Mucosa of gallbladder (tissue), 1 donor: ENCODE data around the gene FTCD. TPM values are rescaled to one million over a fixed set of nuclear protein-coding genes. Genes with fewer than 3 reads are reported as not detected.
"Not testable (repeated sequence)": the region's sequence is repeated elsewhere in the genome, so short reads cannot be mapped to it uniquely, and the experiment has no call there.

Source experiments
- DNase-seq: peaks from one replicate; pipeline ENCODE4 v3.0.0-alpha.2; 2020; ENCODE audit warnings: low spot score
- total RNA-seq: library from RNA; stranded (reverse); gene quantifications from one replicate; pipeline ENCODE4 v1.2.1, GENCODE V29; 2021
- donor health status: DM: no; HTN: no; CAD: no.

FTCD gene
- total RNA-seq, 1 donor from 2014 or later: 1.3 TPM

DNA sequence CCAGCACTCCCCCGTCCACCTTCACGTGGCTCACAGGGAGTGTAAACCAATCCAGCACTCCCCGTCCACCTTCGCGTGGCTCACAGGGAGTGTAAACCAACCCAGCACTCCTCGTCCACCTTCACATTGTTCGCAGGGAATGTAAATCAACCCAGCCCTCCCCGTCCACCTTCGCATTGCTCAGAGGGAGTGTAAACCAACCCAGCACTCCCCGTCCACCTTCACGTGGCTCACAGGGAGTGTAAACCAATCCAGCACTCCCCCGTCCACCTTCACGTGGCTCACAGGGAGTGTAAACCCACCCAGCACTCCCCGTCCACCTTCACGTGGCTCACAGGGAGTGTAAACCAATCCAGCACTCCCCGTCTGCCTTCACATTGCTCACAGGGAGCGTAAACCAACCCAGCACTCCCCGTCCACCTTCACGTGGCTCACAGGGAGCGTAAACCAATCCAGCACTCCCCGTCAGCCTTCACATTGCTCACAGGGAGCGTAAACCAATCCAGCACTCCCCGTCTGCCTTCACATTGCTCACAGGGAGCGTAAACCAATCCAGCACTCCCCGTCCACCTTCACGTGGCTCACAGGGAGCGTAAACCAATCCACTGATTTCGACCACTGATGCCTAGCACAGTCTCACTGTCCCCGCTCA is 14.9 kb downstream of the FTCD start:
- DNase-seq: not testable (repeated sequence)

DNA sequence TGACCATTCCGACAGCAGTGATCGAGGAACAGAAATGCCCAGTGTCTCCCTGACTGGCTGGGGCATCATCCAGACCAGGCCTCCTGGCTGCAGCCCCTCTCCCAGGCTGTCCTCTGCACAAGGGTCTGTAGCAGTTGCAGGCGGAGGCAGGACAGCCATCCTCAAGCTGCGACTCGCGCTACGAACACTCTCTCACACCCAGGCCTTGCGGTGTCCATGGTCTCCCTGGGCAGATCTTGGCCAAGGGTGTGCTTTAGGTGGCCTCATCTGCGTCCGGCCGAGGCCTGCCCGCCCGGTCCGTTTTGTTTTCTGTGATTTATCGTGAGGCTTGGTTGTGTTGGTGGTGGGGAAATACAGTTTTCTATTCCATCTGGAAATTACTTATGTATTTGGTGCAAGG is 15.7 kb downstream of the FTCD start:
- no peak for DNase-seq

DNA sequence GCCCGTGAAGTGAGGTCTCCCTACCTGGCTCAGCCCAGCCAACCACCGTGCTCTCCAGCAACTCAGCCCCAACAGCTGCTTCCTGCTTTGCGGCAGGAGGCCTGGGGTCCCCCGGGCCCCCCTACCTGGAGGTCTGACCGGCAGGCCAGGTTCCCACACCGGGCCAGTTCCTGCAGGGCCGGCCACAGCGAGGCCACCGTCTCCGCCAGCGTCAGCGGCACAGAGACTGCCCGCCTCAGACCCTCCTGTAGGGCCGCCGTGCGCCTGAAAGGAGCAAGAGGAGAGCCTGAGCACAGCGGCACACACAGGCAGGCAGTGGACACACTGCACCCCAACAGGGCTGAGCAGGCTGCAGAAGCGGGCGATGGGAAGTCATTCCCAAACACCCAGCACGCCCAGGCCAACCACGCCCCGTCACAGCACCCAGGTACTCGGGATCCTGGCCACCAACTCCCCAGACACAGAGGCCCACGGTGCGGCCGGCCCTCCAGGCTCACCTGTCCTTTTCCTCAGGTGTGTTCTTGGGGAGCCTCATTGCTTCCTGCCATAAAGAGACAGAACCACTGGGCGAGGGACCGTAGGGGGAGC is 16.9 kb downstream of the FTCD start:
- no peak for DNase-seq

DNA sequence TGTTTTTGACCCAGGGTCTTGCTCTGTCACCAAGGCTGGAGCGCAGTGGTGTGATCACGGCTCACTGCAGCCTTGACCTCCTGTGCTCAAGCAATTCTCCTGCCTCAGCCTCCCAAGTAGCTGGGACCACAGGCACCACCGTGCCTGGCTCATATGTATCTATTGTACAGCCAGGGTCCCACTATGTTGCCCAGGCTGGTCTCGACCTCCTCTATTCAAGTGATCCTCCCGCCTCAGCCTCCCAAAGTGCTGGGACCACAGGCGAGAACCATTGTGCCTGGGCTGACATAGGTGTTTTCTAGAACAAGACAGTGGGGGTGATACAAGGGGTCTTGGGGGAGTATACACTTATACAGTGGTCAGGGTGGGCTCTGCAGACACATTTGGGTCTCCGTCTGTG is 17.5 kb downstream of the FTCD start:
- DNase-seq: no peak

DNA sequence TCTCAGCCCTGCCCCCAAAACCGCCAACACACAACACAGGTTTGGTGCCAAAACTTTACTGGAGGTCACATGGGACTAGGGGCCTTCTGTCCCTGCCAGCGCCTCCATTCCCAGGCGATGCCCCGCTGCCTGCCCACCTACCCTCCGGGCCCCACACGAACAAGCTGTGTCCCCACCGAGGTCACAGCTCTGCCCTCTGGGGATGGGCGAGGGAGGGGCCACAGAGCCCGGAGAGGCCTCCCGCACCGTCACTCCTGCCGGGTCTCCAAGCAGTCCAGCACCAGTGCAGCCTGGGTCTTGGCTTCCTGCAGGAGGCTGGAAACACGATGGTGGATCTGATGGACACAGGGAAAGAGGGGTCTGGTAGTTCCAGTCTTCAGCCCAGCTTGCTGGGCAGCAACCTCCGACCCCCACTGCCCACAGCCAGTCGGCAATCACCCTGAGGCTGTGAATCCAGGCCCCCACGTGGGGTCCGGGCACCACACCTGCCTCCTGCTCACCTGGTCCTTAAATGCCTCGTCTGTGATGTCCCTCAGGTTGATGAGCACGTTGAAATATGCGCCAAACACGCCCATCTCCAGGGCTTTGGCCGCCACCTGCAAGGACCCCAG is 18.5 kb downstream of the FTCD start:
- DNase-seq: no peak

DNA sequence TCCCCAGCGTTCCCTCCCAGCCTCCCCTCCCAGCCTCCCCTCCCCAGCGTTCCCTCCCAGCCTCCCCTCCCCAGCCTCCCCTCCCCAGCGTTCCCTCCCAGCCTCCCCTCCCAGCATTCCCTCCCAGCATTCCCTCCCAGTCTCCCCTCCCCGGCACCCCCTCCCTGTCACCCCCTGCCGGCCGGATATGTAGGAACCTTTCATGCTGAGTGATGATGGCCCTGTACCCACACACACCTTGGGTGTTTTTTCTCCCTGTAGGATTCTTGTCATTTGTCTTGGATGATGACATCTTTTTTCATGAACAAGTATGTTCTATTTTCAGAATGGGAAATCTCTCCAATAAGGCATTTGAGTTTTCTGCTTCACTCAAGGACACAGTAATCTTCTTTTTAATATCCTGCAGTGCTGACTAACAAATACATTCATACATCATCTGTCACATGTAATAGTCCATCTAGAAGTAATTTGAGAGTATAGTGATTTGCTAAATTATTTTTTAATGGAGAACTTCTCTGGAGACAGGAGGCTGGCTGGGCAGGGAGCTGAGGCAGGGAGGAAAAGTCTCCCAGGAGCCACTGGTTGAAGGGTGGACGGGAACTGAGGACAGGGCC is 19.5 kb downstream of the FTCD start:
- DNase-seq: no peak

DNA sequence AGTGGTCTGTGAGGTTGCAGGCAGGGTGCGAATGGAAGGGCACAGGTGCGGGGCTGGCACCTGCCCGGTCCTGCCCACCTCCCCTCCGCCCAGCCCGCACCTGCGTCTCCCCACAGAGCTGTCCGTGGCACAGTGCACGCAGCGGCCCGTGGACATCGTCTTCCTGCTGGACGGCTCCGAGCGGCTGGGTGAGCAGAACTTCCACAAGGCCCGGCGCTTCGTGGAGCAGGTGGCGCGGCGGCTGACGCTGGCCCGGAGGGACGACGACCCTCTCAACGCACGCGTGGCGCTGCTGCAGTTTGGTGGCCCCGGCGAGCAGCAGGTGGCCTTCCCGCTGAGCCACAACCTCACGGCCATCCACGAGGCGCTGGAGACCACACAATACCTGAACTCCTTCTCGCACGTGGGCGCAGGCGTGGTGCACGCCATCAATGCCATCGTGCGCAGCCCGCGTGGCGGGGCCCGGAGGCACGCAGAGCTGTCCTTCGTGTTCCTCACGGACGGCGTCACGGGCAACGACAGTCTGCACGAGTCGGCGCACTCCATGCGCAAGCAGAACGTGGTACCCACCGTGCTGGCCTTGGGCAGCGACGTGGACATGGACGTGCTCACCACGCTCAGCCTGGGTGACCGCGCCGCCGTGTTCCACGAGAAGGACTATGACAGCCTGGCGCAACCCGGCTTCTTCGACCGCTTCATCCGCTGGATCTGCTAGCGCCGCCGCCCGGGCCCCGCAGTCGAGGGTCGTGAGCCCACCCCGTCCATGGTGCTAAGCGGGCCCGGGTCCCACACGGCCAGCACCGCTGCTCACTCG is 23.3 kb downstream of the FTCD start:
- DNase-seq: no peak

DNA sequence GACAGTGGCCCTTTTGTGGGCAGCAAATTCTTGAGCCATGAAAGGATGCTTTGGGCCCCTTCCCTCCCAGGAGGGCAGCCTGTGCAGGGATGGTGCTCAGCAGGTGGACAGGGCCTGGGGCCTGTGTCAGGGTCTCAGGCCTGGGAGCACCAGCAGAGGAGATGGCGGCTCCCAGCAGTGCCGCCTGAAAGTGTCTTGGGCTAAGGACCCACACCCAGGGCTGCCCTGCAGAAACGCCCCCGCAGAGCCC is 23.9 kb downstream of the FTCD start:
- DNase-seq: no peak

DNA sequence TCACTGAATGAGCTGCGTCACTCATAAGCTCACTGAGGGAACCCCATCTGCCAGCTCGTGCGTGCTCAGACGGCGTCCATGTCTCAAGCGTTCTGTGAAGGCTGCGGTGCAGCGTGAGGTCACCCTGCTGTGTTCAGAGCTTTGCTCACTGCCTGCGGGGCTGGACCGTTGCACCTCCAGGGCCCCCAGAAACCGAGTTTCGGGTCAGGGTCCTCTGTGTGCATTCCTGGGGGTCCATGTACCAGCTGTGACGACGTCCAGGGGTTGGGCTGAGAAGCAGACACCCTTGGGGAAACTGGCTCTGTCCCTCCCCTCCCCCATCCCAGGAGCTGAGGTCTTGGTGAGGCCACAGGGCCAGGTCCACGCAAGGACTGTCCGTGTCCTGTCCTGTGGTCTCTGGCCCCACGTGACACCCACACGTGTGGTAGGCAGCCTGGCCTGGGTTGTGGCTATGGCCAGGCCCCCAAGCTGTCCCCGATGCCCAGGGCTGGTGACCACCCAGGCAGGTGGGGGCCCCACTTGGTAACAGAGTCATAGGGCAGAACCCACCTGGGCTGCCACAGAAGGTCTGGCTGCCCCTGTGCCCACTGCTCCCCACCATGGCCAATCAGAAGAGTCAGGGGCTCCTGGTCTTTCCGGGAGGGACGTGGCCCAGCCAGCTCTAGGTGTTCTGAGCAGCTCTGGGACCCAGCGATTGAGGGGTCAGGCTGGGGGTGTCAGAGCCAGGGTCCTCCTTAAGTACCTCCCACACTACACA is 24.4 kb downstream of the FTCD start:
- DNase-seq: no peak

DNA sequence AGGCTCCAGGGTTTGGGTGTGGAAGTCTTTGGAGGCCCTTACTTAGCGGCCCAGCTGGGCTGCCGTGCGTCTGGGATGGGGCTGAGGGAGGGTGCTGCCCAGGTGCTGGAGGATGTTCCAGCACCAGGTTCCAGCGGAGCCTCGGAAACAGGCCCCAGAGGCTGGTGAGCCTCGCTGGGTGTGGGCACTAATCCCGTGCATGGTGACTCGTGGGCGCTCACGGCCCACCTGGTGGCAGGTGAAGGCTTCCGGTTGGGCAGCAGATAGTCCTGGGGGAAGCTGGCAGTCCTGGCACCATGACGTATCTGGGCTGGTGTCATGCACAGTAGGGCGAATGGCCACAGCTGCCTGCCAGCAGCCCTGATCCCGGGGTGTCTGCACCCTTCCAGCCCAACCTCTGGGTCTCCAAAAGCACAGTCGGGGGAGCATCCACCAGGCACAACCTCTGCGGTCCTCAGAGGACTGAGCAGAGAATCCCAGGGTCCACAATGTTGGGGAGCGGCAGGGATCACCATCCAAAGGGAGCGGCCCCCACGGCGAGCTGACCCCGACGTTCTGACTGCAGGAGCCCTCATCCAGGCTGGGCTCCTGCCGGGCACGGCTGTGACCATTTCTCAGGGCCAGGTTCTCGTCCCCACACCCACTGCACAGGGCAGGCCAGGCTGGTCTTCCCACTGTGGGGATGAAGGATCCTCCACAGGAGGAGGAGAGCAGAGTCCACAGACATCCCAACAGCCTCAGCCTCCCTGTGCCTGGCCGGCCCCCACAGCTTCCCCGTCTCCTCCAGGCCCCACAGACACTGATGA is 25.3 kb downstream of the FTCD start:
- no peak for DNase-seq

DNA sequence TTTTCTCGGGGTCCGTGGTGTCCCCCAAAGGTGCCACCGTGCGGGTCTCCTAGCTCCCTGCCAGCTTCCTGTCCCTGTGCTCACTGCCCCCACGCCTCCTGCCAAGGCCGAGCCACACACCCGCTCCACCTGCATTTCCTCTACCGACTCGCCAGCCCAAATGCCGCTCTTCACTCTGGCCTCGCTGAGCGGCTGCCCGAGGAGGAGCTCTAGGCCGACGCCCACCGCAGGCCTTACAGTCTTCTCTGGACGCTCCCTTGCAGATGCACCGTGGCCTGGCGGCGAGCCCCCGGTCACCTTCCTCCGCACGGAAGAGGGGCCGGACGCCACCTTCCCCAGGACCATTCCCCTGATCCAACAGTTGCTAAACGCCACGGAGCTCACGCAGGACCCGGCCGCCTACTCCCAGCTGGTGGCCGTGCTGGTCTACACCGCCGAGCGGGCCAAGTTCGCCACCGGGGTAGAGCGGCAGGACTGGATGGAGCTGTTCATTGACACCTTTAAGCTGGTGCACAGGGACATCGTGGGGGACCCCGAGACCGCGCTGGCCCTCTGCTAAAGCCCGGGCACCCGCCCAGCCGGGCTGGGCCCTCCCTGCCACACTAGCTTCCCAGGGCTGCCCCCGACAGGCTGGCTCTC is 26.3 kb downstream of the FTCD start:
- DNase-seq: no peak

DNA sequence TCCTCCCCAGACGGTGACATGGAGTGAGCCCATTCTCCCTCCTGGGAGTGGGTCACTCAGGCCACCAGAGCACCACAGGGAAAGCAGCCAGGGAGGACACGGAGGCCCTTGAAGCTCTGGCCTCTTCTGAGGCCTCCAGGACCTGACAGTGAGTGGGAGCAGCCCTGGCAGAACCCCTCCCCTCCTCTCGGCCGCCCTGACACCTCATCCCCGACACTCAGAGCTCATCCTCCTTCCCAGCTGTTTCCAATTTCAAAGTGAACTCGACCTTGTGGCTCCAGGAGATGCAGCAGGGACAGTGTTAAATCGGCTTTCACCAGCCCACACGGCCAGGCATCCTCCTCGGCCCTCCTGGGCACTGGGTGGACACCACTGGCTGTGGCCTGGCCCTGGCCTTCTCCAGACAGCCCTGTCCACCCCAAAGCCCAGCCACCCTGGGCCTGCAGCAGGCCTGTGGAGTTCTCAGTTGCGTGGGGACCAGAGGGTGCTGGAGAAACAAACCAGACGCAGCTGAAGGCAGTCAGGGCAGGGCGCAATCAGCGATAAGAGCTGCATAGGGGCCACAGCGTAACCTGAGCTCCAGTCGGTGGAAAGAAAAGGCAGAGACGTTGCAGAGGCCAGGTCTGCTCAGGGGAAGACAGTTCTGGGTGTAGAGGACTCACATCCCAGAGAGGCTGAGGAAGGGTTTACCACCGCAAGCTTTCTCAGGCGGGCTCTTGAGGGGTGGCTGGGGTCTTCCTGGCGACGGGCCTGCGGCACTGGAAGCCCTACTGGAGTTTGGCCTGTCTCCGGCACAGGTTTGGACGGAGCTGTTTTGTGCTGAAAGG is 27.1 kb downstream of the FTCD start:
- no peak for DNase-seq

DNA sequence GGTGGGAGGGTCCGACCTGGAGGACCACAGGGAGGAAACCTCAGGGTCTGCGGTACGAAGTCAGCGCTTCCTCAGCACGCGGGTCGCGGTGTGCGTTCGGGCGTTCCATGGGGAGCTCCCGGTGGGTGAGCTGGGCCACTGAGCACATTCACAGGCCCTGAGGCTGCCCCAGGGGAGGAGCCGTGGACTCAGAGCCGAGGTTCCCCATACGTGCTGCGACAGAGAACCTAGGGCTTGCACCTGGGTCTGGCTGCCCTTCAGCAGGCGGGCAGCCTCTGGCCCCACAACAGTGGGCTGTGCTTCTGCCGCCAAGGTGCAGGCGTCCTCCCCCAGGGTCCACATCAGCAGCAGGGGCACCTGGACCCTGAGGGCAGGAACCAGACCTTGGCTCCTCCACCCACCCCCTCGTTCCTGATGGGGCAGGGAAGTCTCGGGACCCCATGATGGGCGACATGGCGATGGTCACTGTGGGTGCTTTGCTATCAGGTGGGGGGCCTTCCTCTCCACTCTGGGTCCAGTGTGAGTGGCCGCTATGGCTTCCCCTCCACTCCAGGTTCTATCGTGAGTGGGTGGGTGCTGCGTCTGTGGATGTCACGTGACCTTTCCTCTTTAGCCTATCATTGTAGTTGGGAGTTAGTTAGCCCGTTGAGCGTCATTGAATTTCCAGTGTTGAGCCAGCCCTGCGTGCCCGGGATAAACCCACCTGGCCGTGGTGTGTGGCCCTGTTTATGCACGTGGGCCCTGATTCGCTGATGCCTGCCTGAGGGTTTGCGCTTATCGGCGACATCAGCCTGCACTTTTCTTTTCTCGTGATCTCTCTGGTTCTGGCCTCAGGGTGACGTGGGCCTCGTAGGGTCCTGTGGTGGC is 27.9 kb downstream of the FTCD start:
- no peak for DNase-seq

DNA sequence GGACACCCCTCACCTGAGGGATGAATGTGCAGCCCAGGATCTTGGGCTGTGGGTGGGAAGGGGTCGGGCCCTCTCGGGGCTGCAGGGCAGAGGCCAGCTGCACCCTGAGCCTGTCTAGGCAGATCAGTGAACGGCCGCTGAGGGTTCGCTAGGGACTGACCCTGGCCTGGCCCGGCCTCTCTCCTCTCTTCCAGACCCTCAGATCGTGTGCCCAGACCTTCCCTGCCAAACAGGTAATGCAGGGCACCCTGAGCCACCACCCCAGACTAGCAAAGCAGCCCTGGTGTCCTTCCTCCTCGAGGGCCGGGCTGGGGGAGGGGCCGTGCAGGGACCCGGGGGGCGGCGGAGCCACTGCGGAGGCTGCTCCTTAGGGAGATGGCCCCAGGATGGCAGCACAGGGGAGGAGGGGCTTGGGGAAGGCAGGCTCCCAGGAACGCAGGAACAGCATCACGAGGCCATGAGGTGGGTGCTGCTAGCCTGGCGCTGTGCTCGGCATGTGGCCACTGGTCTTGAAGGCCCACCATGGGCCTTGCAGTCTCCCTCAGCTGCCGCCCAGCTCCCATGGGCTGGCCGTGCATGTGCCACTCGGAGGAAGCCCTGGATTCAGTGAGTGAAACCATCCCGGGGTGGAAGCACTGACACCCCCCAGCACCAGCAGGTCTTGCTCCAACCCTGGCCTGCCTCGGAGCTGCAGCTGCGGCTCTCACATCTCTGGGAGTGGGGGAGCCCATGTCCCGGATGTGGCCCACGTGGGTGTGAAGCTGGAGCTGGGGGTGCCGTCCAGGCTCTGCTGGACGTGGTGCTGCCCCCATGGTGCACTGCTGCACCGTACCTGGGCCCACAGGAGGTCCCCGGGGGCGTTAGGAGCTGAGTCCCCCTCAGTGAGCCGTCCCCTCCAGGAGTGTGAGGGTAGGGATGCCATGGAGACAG is 28.8 kb downstream of the FTCD start:
- no peak for DNase-seq

DNA sequence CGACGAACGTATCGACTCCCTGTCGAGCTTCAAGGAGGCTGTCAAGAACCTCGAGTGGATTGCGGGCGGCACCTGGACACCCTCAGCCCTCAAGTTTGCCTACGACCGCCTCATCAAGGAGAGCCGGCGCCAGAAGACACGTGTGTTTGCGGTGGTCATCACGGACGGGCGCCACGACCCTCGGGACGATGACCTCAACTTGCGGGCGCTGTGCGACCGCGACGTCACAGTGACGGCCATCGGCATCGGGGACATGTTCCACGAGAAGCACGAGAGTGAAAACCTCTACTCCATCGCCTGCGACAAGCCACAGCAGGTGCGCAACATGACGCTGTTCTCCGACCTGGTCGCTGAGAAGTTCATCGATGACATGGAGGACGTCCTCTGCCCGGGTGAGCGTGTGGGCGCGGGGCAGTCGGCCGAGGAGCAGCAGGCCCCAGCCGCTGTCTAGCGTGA is 29.5 kb downstream of the FTCD start:
- no peak for DNase-seq

DNA sequence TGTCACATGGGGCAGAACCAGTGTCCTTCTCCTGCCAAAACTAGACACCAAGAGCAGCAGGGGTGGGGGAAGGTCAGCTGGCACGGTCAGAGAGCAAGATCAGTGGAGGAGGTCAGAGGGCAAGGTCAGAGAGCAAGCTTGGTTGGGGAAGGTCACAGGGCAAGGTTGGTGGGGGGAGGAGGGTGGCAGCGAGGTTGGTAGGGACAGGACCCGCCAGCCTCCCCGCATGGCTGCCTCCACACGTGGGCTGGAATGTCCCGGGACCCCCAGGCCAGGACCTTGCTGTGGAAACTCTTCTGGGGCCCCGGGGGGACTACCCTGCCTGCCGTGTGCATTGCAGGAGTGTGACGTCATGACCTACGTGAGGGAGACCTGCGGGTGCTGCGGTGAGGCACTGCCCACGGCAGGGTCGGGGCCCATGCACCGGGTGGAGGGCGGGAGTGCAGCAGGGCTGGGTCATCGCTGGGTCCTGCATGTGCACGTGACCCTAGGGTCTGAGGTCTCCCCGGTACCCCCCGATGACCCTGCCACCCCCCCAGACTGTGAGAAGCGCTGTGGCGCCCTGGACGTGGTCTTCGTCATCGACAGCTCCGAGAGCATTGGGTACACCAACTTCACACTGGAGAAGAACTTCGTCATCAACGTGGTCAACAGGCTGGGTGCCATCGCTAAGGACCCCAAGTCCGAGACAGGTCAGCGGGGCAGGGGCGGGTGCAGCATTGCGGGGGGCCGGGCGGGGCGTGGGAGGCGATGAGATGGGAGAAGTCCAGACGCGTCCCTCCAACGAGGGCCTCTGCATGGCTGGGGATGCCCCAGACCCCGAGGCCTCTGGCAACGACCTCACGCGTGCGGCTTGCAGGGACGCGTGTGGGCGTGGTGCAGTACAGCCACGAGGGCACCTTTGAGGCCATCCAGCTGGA is 30.2 kb downstream of the FTCD start:
- DNase-seq: no peak
